ENCODE measurements around the gene NR3C2. TPM values are rescaled to one million over a fixed set of nuclear protein-coding genes. Genes with fewer than 3 reads are reported as not detected.

The NR3C2 gene
- total RNA-seq, 1 donor from 2014 or later, result 11.5 TPM

DNA sequence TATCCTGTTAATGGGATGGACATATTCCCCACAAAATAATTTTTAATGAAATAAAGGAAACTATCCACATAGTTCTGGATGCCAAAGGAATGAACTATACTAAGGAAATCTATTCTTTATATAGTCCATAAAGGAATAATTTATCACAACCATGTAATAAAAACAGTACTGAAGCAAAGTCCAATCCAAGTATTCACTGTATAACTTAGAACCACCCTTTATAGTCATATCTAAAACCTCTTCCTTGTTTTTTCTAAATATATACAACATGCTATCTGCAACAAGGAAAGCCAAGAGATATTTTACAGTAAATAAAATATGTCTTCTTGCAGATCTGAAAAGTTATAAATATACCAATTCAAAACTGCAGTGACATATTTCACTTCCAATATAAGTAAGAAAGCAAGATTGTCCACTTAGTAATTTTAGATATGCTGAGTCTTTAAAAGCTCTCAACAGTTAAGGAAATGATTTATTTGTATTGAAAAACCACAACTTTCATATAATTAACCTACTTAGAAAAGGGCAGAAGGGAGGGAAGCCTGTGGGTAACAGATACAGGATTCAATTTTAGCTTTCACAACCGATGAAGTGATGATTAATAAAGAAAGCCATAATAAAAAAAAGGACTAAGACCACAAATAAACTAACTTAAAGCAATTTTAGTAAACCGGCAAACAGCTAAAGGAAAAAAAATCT lies 8.0 kb downstream of the NR3C2 start:
- H3K27ac Mint-ChIP-seq, result no peak overlapping the region
- TF ChIP-seq CTCF (conservative IDR thresholded peaks at IDR 0.05), result no peak
- H3K36me3 Mint-ChIP-seq, result peaks cover 5% of the 10 kb centered on the region
- H3K27me3 Mint-ChIP-seq, result peaks cover 21% of the 10 kb centered on the region
- no peak for DNase-seq (ENCODE audit: extremely low spot score, unreplicated experiment)
- no peaks in the 10 kb centered on the region for H3K9me3 Mint-ChIP-seq
- no peak overlapping the region for H3K4me3 Mint-ChIP-seq
- H3K4me1 Mint-ChIP-seq (ENCODE audit: unreplicated experiment), result peaks cover 8% of the 10 kb centered on the region

GRCh38 chr4:148431401-148431800 lies 10.8 kb downstream of the NR3C2 start:
- Mint-ChIP-seq H3K4me1 (ENCODE audit: unreplicated experiment) (peaks cover 8% of the 10 kb centered on the region), H3K27ac (no peak overlapping the region), H3K4me3 (no peak overlapping the region), H3K27me3 (peaks cover 9% of the 10 kb centered on the region), H3K36me3 (peaks cover 5% of the 10 kb centered on the region), H3K9me3 (no peaks in the 10 kb centered on the region)
- no peak for DNase-seq (ENCODE audit: extremely low spot score, unreplicated experiment)
- TF ChIP-seq CTCF (conservative IDR thresholded peaks at IDR 0.05), result no peak

GRCh38 chr4:148430854-148431253 lies 11.4 kb downstream of the NR3C2 start:
- no peak overlapping the region for H3K4me3 Mint-ChIP-seq
- no peaks in the 10 kb centered on the region for H3K9me3 Mint-ChIP-seq
- no peak for DNase-seq (ENCODE audit: extremely low spot score, unreplicated experiment)
- peaks cover 2% of the 10 kb centered on the region for H3K36me3 Mint-ChIP-seq
- peaks cover 8% of the 10 kb centered on the region for H3K4me1 Mint-ChIP-seq (ENCODE audit: unreplicated experiment)
- peaks cover 6% of the 10 kb centered on the region for H3K27me3 Mint-ChIP-seq
- TF ChIP-seq CTCF (conservative IDR thresholded peaks at IDR 0.05), result no peak
- no peak overlapping the region for H3K27ac Mint-ChIP-seq

- no peak overlapping the region for H3K27ac Mint-ChIP-seq
- H3K9me3 Mint-ChIP-seq, result no peaks in the 10 kb centered on the region
- H3K27me3 Mint-ChIP-seq, result peaks cover 2% of the 10 kb centered on the region
- H3K36me3 Mint-ChIP-seq, result no peaks in the 10 kb centered on the region
- DNase-seq (ENCODE audit: extremely low spot score, unreplicated experiment), result no peak
- H3K4me3 Mint-ChIP-seq, result no peak overlapping the region
- TF ChIP-seq CTCF (conservative IDR thresholded peaks at IDR 0.05), result no peak
- peaks cover 5% of the 10 kb centered on the region for H3K4me1 Mint-ChIP-seq (ENCODE audit: unreplicated experiment)
These were observed 13.0 kb downstream of the NR3C2 start for GRCh38 chr4:148429206-148429605.

DNA sequence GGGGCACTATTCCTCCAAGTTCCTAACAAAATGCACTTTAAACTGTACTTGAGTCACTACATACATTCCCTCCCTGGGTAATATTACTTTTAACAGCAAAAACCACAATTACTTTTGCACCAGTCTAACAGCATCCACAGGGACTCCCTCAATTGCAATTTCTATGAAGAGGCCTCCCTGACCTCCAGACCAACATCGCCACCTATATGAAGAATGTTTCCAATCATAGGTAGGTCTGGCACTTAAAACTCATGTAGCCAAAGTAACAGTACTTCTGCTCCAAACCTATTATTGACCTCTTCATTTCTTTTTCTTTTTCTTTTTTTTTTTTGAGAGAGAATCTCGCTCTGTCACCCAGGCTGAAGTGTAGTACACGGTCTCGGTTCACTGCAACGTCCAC lies 15.6 kb downstream of the NR3C2 start:
- no peak for TF ChIP-seq CTCF (conservative IDR thresholded peaks at IDR 0.05)
- no peak for DNase-seq (ENCODE audit: extremely low spot score, unreplicated experiment)
- no peak overlapping the region for H3K27ac Mint-ChIP-seq
- no peak overlapping the region for H3K4me3 Mint-ChIP-seq
- H3K36me3 Mint-ChIP-seq, result no peaks in the 10 kb centered on the region
- no peaks in the 10 kb centered on the region for H3K9me3 Mint-ChIP-seq
- H3K4me1 Mint-ChIP-seq (ENCODE audit: unreplicated experiment), result peaks cover 5% of the 10 kb centered on the region
- H3K27me3 Mint-ChIP-seq, result peaks cover 2% of the 10 kb centered on the region

Measured in type B pancreatic cell (in vitro differentiated cells).